Naive thymus-derived CD4-positive, alpha-beta T cell (primary cell): ENCODE measurements around the gene MRPL24. TPM values are rescaled to one million over a fixed set of nuclear protein-coding genes. Genes with fewer than 3 reads are reported as not detected.
"Not testable (repeated sequence)": the region's sequence is repeated elsewhere in the genome, so short reads cannot be mapped to it uniquely, and the experiment has no call there.

Source experiments
- ATAC-seq: fragments of 150-1000 bp; cut with Tn5 transposase; 2 replicates; pipeline ENCODE4 v1.10.0; 2021; ENCODE audit warnings: mild to moderate bottlenecking, moderate library complexity
- CTCF ChIA-PET: fragments of 350-600 bp; sonication (Branson Sonifier 250); formaldehyde crosslinking; loops from one replicate; lab custom pipeline; 2021; ENCODE audit warnings: antibody characterized with exemption; lab: Charles Lee
- POLR2A ChIA-PET: fragments of 350-600 bp; sonication (Branson Sonifier 250); formaldehyde crosslinking; loops from one replicate; lab custom pipeline; 2021; ENCODE audit warnings: antibody characterized with exemption, inconsistent platforms; lab: Charles Lee
- DNase-seq, 9 donors: peaks; one replicate each; pipeline versions ENCODE4 v3.0.0 to v3.0.0-alpha.2; 2020 to 2022; ENCODE audit warnings: mixed read lengths in 1 of 9
- H3K27ac ChIP-seq: one replicate; pipeline ENCODE4 v1.7.0; 2013; ENCODE audit warnings: mild to moderate bottlenecking, low read depth, low read length, moderate library complexity
- H3K27me3 ChIP-seq, 2 donors: one replicate each; pipeline ENCODE4 v1.7.0; 2013; ENCODE audit warnings: low read length in 2 of 2, mild to moderate bottlenecking in 2 of 2, moderate library complexity in 2 of 2; ENCODE audit not compliant: control insufficient read depth in 2 of 2, insufficient read depth in 2 of 2
- H3K36me3 ChIP-seq, 3 experiments: 1 replicate in 2 of 3; 2 replicates in 1 of 3; pipeline ENCODE4 v1.7.0; 2013; ENCODE audit warnings: low read length in 3 of 3, mild to moderate bottlenecking in 3 of 3, moderate library complexity in 1 of 3; ENCODE audit not compliant: insufficient read depth in 3 of 3, control insufficient read depth in 2 of 3
- H3K4me1 ChIP-seq, 2 donors: one replicate each; pipeline ENCODE4 v1.7.0; 2013; ENCODE audit warnings: low read length in 2 of 2, mild to moderate bottlenecking in 2 of 2, moderate library complexity in 1 of 2; ENCODE audit not compliant: control insufficient read depth in 2 of 2, insufficient read depth in 2 of 2
- H3K4me3 ChIP-seq: 2 replicates; pipeline ENCODE4 v1.7.0; 2013; ENCODE audit warnings: mild to moderate bottlenecking, low read length
- H3K9me3 ChIP-seq, 3 experiments: 1 replicate in 2 of 3; 2 replicates in 1 of 3; pipeline ENCODE4 v1.7.0; 2013; ENCODE audit warnings: low read length in 3 of 3; ENCODE audit not compliant: control insufficient read depth in 2 of 3
- H3K27ac Mint-ChIP-seq, 9 donors: one replicate each; pipeline ENCODE4 v1.8.0; 2020 to 2022; ENCODE audit warnings: mixed read lengths in 9 of 9, mild to moderate bottlenecking in 8 of 9, moderate library complexity in 5 of 9, inconsistent platforms in 2 of 9
- H3K27me3 Mint-ChIP-seq, 5 donors: one replicate each; pipeline ENCODE4 v1.8.0; 2021 to 2022; ENCODE audit warnings: mixed read lengths in 5 of 5, mild to moderate bottlenecking in 1 of 5
- H3K36me3 Mint-ChIP-seq, 5 donors: one replicate each; pipeline ENCODE4 v1.8.0; 2020 to 2022; ENCODE audit warnings: mixed read lengths in 5 of 5, mild to moderate bottlenecking in 3 of 5, inconsistent platforms in 1 of 5
- H3K4me1 Mint-ChIP-seq, 7 donors: one replicate each; pipeline ENCODE4 v1.8.0; 2020 to 2022; ENCODE audit warnings: mixed read lengths in 7 of 7, mild to moderate bottlenecking in 3 of 7, inconsistent platforms in 1 of 7
- H3K4me3 Mint-ChIP-seq, 10 donors: one replicate each; pipeline ENCODE4 v1.8.0; 2020 to 2022; ENCODE audit warnings: mild to moderate bottlenecking in 10 of 10, mixed read lengths in 10 of 10, moderate library complexity in 6 of 10, inconsistent platforms in 2 of 10
- H3K9me3 Mint-ChIP-seq, 11 donors: one replicate each; pipeline ENCODE4 v1.8.0; 2020 to 2022; ENCODE audit warnings: mixed read lengths in 11 of 11, mild to moderate bottlenecking in 4 of 11, inconsistent platforms in 1 of 11, moderate library complexity in 1 of 11
- intact Hi-C, 2 donors: fragments of 100-400 bp; cut with micrococcal nuclease; formaldehyde crosslinking; loops; one replicate each; pipeline ENCODE4 v1.15.1; 2023
- polyA plus RNA-seq, 2 donors: library from polyadenylated mRNA; unstranded; fragments of 300-500 nt; fragmentation: Illumina TruSeq; gene quantifications; one replicate each; pipeline ENCODE4 v1.2.3, GENCODE V29; 2021
- total RNA-seq, 6 experiments: library from RNA in 5 of 6; stranded (reverse) in 5 of 6; gene quantifications; 1 replicate in 5 of 6; 2 replicates in 1 of 6; pipeline ENCODE4 v1.2.3 and lab custom pipeline; 2021 to 2026

MRPL24 gene
- total and polyA plus RNA-seq, 7 experiments from 2014 or later = 19.1 to 98.0 (median 49.2) TPM

- ChIA-PET CTCF (interaction anchor here (1.2 kb wide), 1 partner anchor 18 kb away, joined by 3 read pairs; no protein-coding TSS in a partner anchor), POLR2A (interaction anchor here (1.6 to 4.8 kb wide), 4 partner anchors 11 to 265 kb away, joined by 3 to 53 read pairs (median 25); partner anchors contain the start of genes HDGF, MEF2D and MRPL24)
- peaks cover 22 to 31% (median 28%) of the 10 kb centered on the region in 7 donors for H3K4me1 Mint-ChIP-seq
- no peak overlapping the region for H3K27ac ChIP-seq
- peaks cover 0 to 9% (median 0%) of the 10 kb centered on the region in 3 experiments for H3K36me3 ChIP-seq
- H3K4me3 Mint-ChIP-seq = peak overlapping the region in 1 of 10 donors; percentile 38
- no peak overlapping the region for H3K27ac Mint-ChIP-seq
- no peak for ATAC-seq
- H3K27me3 Mint-ChIP-seq = no peaks in the 10 kb centered on the region
- no peaks in the 10 kb centered on the region for H3K9me3 ChIP-seq
- H3K9me3 Mint-ChIP-seq = peaks cover 0 to 2% (median 0%) of the 10 kb centered on the region in 11 donors
- H3K4me3 ChIP-seq = no peak overlapping the region
- no peak for DNase-seq
- intact Hi-C loops = loop anchor here in 1 of 2 donors (2.0 kb wide), 3 partner anchors 309 to 907 kb away; partner anchors contain the start of genes SMG5 and SYT11
- H3K27me3 ChIP-seq = no peaks in the 10 kb centered on the region
- peaks cover 19 to 32% of the 10 kb centered on the region in 2 donors for H3K4me1 ChIP-seq
- H3K36me3 Mint-ChIP-seq = peaks cover 0 to 12% (median 10%) of the 10 kb centered on the region in 5 donors
Observed at GRCh38 chr1:156765666-156766065, 24.8 kb upstream of the MRPL24 start.

GRCh38 chr1:156765136-156765535 is 24.2 kb upstream of the MRPL24 start:
- H3K9me3 ChIP-seq, H3K4me3 Mint-ChIP-seq, H3K27ac ChIP-seq, H3K4me3 ChIP-seq, H3K27ac Mint-ChIP-seq, H3K27me3 ChIP-seq, CTCF ChIA-PET, intact Hi-C loops, H3K36me3 ChIP-seq, H3K27me3 Mint-ChIP-seq, H3K9me3 Mint-ChIP-seq, DNase-seq, ATAC-seq, H3K36me3 Mint-ChIP-seq: not testable (repeated sequence)
- H3K4me1 Mint-ChIP-seq = peaks cover 18 to 27% (median 23%) of the 10 kb centered on the region in 7 donors
- POLR2A ChIA-PET = interaction anchor here (4.8 kb wide), 1 partner anchor 13 kb away, joined by 42 read pairs; the partner anchor contains the start of gene HDGF
- H3K4me1 ChIP-seq = peaks cover 19 to 30% of the 10 kb centered on the region in 2 donors

GRCh38 chr1:156760796-156761104 is 19.9 kb upstream of the MRPL24 start:
- Histone ChIP-seq H3K9me3 (no peaks in the 10 kb centered on the region), H3K27ac (no peak overlapping the region), H3K4me3 (no peak overlapping the region), H3K4me1 (peaks cover 0 to under 1% of the 10 kb centered on the region in 2 donors), H3K36me3 (no peaks in the 10 kb centered on the region), H3K27me3 (no peaks in the 10 kb centered on the region)
- H3K36me3 Mint-ChIP-seq = no peaks in the 10 kb centered on the region
- no peaks in the 10 kb centered on the region for H3K27me3 Mint-ChIP-seq
- H3K9me3 Mint-ChIP-seq = peaks cover 0 to 2% (median 0%) of the 10 kb centered on the region in 11 donors
- ATAC-seq (no peak), DNase-seq (no peak)
- no peak overlapping the region for H3K27ac Mint-ChIP-seq
- POLR2A ChIA-PET = interaction anchor here (1.1 kb wide), 1 partner anchor 9 kb away, joined by 11 read pairs; the partner anchor contains the start of gene HDGF
- H3K4me1 Mint-ChIP-seq = peaks cover 0 to 6% (median 4%) of the 10 kb centered on the region in 7 donors
- CTCF ChIA-PET = no interaction called here
- no peak overlapping the region for H3K4me3 Mint-ChIP-seq
- intact Hi-C loops = no loop called here

GRCh38 chr1:156760092-156760795 is 19.4 kb upstream of the MRPL24 start:
- no peak overlapping the region for H3K4me3 Mint-ChIP-seq
- Histone ChIP-seq H3K4me3 (no peak overlapping the region), H3K27ac (no peak overlapping the region), H3K4me1 (no peaks in the 10 kb centered on the region), H3K36me3 (no peaks in the 10 kb centered on the region), H3K9me3 (no peaks in the 10 kb centered on the region), H3K27me3 (no peaks in the 10 kb centered on the region)
- ChIA-PET CTCF (no interaction called here), POLR2A (interaction anchor here (1.1 kb wide), 1 partner anchor 9 kb away, joined by 11 read pairs; the partner anchor contains the start of gene HDGF)
- H3K4me1 Mint-ChIP-seq = peaks cover 0 to 10% (median 4%) of the 10 kb centered on the region in 7 donors
- H3K27me3 Mint-ChIP-seq = no peaks in the 10 kb centered on the region
- ATAC-seq (no peak), DNase-seq (no peak)
- intact Hi-C loops = no loop called here
- peaks cover 0 to under 1% (median 0%) of the 10 kb centered on the region in 11 donors for H3K9me3 Mint-ChIP-seq
- no peaks in the 10 kb centered on the region for H3K36me3 Mint-ChIP-seq
- no peak overlapping the region for H3K27ac Mint-ChIP-seq

- intact Hi-C loops, DNase-seq: not testable (repeated sequence)
Observed at GRCh38 chr1:156757572-156758253, 16.8 kb upstream of the MRPL24 start.

GRCh38 chr1:156756355-156756754 is 15.5 kb upstream of the MRPL24 start:
- no peaks in the 10 kb centered on the region for H3K36me3 ChIP-seq
- no peak for ATAC-seq
- no peak for DNase-seq
- H3K4me1 Mint-ChIP-seq = peaks cover 7 to 27% (median 18%) of the 10 kb centered on the region in 7 donors
- no peaks in the 10 kb centered on the region for H3K9me3 Mint-ChIP-seq
- H3K4me3 Mint-ChIP-seq = no peak overlapping the region
- H3K27ac Mint-ChIP-seq = no peak overlapping the region
- H3K9me3 ChIP-seq = no peaks in the 10 kb centered on the region
- intact Hi-C loops = no loop called here
- H3K4me3 ChIP-seq = no peak overlapping the region
- ChIA-PET POLR2A (interaction anchor here (0.7 to 2.2 kb wide), 5 partner anchors 10 to 91 kb away, joined by 3 to 7 read pairs (median 3); partner anchors contain the start of genes ISG20L2, METTL25B and MRPL24), CTCF (interaction anchor here (0.6 to 2.7 kb wide), 5 partner anchors 15 to 101 kb away, joined by 3 to 7 read pairs (median 4); partner anchors contain the start of gene MRPL24)
- H3K27ac ChIP-seq = no peak overlapping the region
- H3K27me3 ChIP-seq = no peaks in the 10 kb centered on the region
- H3K4me1 ChIP-seq = peaks cover 4 to 7% of the 10 kb centered on the region in 2 donors
- no peaks in the 10 kb centered on the region for H3K27me3 Mint-ChIP-seq
- peaks cover 0 to 1% (median 0%) of the 10 kb centered on the region in 5 donors for H3K36me3 Mint-ChIP-seq

More at GRCh38 chr1:156757572-156758253, 16.8 kb upstream of the MRPL24 start:
- H3K4me3 ChIP-seq, H3K4me3 Mint-ChIP-seq, H3K9me3 Mint-ChIP-seq, H3K27ac ChIP-seq, H3K9me3 ChIP-seq, H3K27me3 ChIP-seq, H3K36me3 Mint-ChIP-seq, H3K4me1 ChIP-seq, H3K27me3 Mint-ChIP-seq, H3K27ac Mint-ChIP-seq, H3K36me3 ChIP-seq, ATAC-seq: not testable (repeated sequence)
- CTCF ChIA-PET = interaction anchor here (2.7 kb wide), 1 partner anchor 32 kb away, joined by 7 read pairs; no protein-coding TSS in a partner anchor
- POLR2A ChIA-PET = interaction anchor here (0.6 to 1.3 kb wide), 3 partner anchors 16 to 256 kb away, joined by 3 to 5 read pairs (median 4); partner anchors contain the start of gene MRPL24
- peaks cover 5 to 20% (median 11%) of the 10 kb centered on the region in 7 donors for H3K4me1 Mint-ChIP-seq
